ENCODE data around the gene CCDC63.

- no peak for TF ChIP-seq POLR2A (IDR thresholded peaks at IDR 0.05)
- TF ChIP-seq, protein P1, sequence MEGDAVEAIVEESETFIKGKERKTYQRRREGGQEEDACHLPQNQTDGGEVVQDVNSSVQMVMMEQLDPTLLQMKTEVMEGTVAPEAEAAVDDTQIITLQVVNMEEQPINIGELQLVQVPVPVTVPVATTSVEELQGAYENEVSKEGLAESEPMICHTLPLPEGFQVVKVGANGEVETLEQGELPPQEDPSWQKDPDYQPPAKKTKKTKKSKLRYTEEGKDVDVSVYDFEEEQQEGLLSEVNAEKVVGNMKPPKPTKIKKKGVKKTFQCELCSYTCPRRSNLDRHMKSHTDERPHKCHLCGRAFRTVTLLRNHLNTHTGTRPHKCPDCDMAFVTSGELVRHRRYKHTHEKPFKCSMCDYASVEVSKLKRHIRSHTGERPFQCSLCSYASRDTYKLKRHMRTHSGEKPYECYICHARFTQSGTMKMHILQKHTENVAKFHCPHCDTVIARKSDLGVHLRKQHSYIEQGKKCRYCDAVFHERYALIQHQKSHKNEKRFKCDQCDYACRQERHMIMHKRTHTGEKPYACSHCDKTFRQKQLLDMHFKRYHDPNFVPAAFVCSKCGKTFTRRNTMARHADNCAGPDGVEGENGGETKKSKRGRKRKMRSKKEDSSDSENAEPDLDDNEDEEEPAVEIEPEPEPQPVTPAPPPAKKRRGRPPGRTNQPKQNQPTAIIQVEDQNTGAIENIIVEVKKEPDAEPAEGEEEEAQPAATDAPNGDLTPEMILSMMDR (IDR thresholded peaks at IDR 0.05): no peak
- no peak for TF ChIP-seq POLR2AphosphoS5 (IDR thresholded peaks at IDR 0.05)
These were observed 22.4 kb upstream of the CCDC63 start for GRCh38 chr12:110824342-110824741.

All from breast epithelium (tissue), 3 donors.